ENCODE results near the gene EML1.

- TF ChIP-seq CTCF (IDR thresholded peaks at IDR 0.05) (no peak), EZH2 (IDR thresholded peaks at IDR 0.05) (no peak)
These were observed 48.4 kb upstream of the EML1 start for GRCh38 chr14:99744873-99745224.

Data from neural progenitor cell (in vitro differentiated cells).